ENCODE data around the gene CCDC90B. TPM values are rescaled to one million over a fixed set of nuclear protein-coding genes. Genes with fewer than 3 reads are reported as not detected.
A peak's percentile ranks its signal among the peaks of the same experiment; 100 is the strongest.

CCDC90B gene
- total RNA-seq, result 10 to 100 TPM; 18.0 to 18.5 TPM

GRCh38 chr11:83285771-83286528 is at the start of gene CCDC90B:
CCDC90B (minus strand) TSS chr11:83286367; CDS start chr11:83285972, 395 bp downstream.
- Histone ChIP-seq H3K4me1 (ENCODE audit: control insufficient read depth in 1 of 2, low read depth in 2 of 2) (peaks cover 20 to 34% of the 10 kb centered on the region in 2 donors), H3K27ac (peak within 1 kb of the TSS; percentile 95 to 99), H3K9me3 (no peaks in the 10 kb centered on the region), H3K4me3 (peak within 1 kb of the TSS; percentile 86), H3K27me3 (replicated peaks; ENCODE audit: insufficient read depth) (no peaks in the 10 kb centered on the region), H3K36me3 (no peaks in the 10 kb centered on the region)
- peak; percentile 89 for DNase-seq (ENCODE audit: low spot score)
- no peak for TF ChIP-seq CTCF (IDR thresholded peaks at IDR 0.05)
- peak; percentile 99 for ATAC-seq (ENCODE audit: insufficient number of reproducible peaks, low FRiP score, low read depth)

- ATAC-seq (ENCODE audit: insufficient number of reproducible peaks, low FRiP score, low read depth) (no peak), DNase-seq (ENCODE audit: low spot score) (no peak)
- Histone ChIP-seq H3K4me3 (no peak overlapping the region), H3K27ac (no peak overlapping the region), H3K27me3 (replicated peaks; ENCODE audit: insufficient read depth) (no peaks in the 10 kb centered on the region), H3K9me3 (no peaks in the 10 kb centered on the region), H3K36me3 (no peaks in the 10 kb centered on the region), H3K4me1 (ENCODE audit: control insufficient read depth in 1 of 2, low read depth in 2 of 2) (no peaks in the 10 kb centered on the region)
- no peak for TF ChIP-seq CTCF (IDR thresholded peaks at IDR 0.05)
Observed at GRCh38 chr11:83335446-83336070, 49.4 kb upstream of the CCDC90B start.

- Histone ChIP-seq H3K27ac (no peak overlapping the region), H3K9me3 (no peaks in the 10 kb centered on the region), H3K4me1 (ENCODE audit: control insufficient read depth in 1 of 2, low read depth in 2 of 2) (no peaks in the 10 kb centered on the region), H3K27me3 (replicated peaks; ENCODE audit: insufficient read depth) (no peaks in the 10 kb centered on the region), H3K4me3 (no peak overlapping the region), H3K36me3 (no peaks in the 10 kb centered on the region)
- no peak for ATAC-seq (ENCODE audit: insufficient number of reproducible peaks, low FRiP score, low read depth)
- DNase-seq (ENCODE audit: low spot score), result no peak
- no peak for TF ChIP-seq CTCF (IDR thresholded peaks at IDR 0.05)
Observed at GRCh38 chr11:83330303-83330702, 44.1 kb upstream of the CCDC90B start.

- TF ChIP-seq CTCF (IDR thresholded peaks at IDR 0.05), result no peak
- no peak overlapping the region for H3K4me3 ChIP-seq
- no peaks in the 10 kb centered on the region for H3K36me3 ChIP-seq
- no peaks in the 10 kb centered on the region for H3K9me3 ChIP-seq
- DNase-seq (ENCODE audit: low spot score) (no peak), ATAC-seq (ENCODE audit: insufficient number of reproducible peaks, low FRiP score, low read depth) (no peak)
- H3K4me1 ChIP-seq (ENCODE audit: control insufficient read depth in 1 of 2, low read depth in 2 of 2), result no peaks in the 10 kb centered on the region
- no peaks in the 10 kb centered on the region for H3K27me3 ChIP-seq (replicated peaks; ENCODE audit: insufficient read depth)
- no peak overlapping the region for H3K27ac ChIP-seq
Observed at GRCh38 chr11:83326326-83326725, 40.2 kb upstream of the CCDC90B start.

GRCh38 chr11:83319346-83319745 is 33.2 kb upstream of the CCDC90B start:
- H3K27me3 ChIP-seq (replicated peaks; ENCODE audit: insufficient read depth), result no peaks in the 10 kb centered on the region
- no peaks in the 10 kb centered on the region for H3K9me3 ChIP-seq
- DNase-seq (ENCODE audit: low spot score), result no peak
- no peaks in the 10 kb centered on the region for H3K4me1 ChIP-seq (ENCODE audit: control insufficient read depth in 1 of 2, low read depth in 2 of 2)
- ATAC-seq (ENCODE audit: insufficient number of reproducible peaks, low FRiP score, low read depth), result no peak
- H3K4me3 ChIP-seq, result no peak overlapping the region
- H3K27ac ChIP-seq, result no peak overlapping the region
- H3K36me3 ChIP-seq, result no peaks in the 10 kb centered on the region
- no peak for TF ChIP-seq CTCF (IDR thresholded peaks at IDR 0.05)

Data from thoracic aorta (tissue), 2 donors.